ENCODE measurements around the gene LRMDA.
A peak's percentile ranks its signal among the peaks of the same experiment; 100 is the strongest.
"Not testable (repeated sequence)": the region's sequence is repeated elsewhere in the genome, so short reads cannot be mapped to it uniquely, and the experiment has no call there.

Gene LRMDA

GRCh38 chr10:75762431-75762802 is 331.0 kb downstream of the LRMDA start:
- no peak for DNase-seq

DNA sequence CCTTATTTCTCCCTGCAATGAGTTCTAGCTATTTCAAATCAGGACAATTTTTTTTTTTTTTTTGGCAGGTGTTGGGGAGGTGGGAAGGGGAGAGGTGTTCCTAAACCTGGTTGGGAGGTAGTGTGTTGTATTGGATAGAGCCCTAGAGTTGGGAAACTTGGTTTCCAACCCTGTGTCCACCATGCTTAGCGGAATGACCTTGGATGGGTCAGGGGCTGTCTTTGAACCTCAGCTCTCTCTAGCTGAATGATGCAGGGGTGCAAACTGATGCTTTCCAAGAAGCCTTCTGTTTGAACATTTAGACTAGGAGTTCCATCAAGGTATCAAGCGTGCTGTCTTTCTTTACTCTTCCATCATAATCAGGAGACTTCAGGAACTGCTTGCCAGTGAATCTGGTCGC is 332.2 kb downstream of the LRMDA start:
- no peak for DNase-seq

GRCh38 chr10:75764974-75765788 is 333.8 kb downstream of the LRMDA start:
- DNase-seq: no peak

- DNase-seq: no peak
Observed at GRCh38 chr10:75765789-75766096, 334.3 kb downstream of the LRMDA start.

DNA sequence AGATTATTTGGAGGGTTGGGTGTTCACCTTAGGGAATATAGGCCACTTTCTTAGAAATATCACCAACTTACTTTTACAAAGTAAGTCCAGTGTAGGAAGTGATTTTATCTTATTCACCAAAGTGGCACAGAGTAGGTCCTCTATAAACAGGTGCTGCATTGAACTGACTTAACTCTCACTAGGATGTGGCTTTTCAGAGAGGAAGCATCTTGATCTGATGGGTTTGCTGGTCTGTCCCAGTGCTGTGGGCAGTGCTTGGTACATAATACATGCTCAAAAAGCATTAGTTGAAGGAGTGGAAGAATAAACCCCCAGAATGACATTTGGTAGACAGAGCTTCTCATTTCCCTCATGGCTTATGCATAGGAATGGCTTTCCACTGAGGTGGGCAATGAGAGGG is 334.7 kb downstream of the LRMDA start:
- DNase-seq: no peak

GRCh38 chr10:75766752-75767151 is 335.3 kb downstream of the LRMDA start:
- DNase-seq: not testable (repeated sequence)

GRCh38 chr10:75770626-75771081 is 339.2 kb downstream of the LRMDA start:
- DNase-seq: peak; percentile 32

- no peak for DNase-seq
Observed at GRCh38 chr10:75771606-75772005, 340.2 kb downstream of the LRMDA start.

- peak; percentile 30 for DNase-seq
Observed at GRCh38 chr10:75772153-75772887, 340.9 kb downstream of the LRMDA start.

GRCh38 chr10:75773231-75773780 is 341.9 kb downstream of the LRMDA start:
- peak; percentile 89 for DNase-seq

GRCh38 chr10:75773813-75774782 is 342.7 kb downstream of the LRMDA start:
- no peak for DNase-seq

DNA sequence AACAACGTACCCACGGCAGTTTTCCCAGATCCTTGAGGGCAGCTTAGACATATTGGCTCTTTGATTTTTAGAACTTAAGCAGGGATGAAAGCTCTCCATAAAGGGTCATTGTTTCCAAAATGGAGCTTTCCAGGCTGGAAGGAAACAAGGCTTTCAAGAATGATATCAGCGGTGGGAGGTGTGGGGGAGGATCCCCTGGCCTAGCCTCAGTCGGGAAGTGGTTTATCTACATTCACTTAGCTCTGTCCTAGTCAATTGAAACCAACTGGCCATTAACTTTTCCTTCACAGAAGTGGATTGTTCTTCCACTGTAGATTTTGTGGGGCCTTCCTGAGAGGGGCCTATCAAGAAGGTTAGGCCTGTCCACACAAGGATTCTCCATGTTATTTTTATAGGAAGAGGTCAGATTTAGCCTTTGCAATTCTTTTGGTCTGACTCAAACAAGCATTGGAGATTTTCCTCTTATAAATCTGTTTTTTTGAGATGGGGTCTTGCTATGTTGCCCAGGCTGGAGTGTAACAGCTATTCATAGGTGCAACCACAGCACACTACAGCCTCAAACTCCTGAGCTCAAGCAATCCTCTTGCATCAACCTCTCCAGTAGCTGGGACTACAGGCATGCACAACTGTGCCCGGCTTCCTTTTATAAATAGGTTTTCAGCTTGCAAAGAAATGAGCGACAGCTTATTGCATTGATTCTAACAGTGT is 343.5 kb downstream of the LRMDA start:
- no peak for DNase-seq

GRCh38 chr10:75776738-75777504 is 345.5 kb downstream of the LRMDA start:
- DNase-seq: no peak

DNA sequence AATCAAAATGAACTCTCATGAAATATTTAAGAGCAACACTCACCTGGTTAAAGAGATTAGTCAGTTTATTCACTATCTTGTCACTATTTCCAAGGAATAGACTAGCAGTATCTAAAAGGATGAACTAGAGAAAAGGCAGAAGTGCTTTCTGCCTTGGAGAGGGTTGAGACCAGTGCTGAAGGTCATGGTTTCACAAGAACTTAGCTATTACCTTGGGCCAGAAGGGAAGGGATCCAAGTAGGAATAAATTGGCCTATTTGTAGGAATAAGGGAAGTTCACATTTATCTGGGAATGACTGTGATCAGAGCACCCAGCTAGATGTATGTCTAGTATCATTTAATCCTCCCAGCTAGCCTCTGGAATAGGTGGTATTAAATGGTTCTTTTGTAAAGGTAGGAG is 347.2 kb downstream of the LRMDA start:
- DNase-seq: no peak

GRCh38 chr10:75779276-75779675 is 347.9 kb downstream of the LRMDA start:
- DNase-seq: no peak

DNA sequence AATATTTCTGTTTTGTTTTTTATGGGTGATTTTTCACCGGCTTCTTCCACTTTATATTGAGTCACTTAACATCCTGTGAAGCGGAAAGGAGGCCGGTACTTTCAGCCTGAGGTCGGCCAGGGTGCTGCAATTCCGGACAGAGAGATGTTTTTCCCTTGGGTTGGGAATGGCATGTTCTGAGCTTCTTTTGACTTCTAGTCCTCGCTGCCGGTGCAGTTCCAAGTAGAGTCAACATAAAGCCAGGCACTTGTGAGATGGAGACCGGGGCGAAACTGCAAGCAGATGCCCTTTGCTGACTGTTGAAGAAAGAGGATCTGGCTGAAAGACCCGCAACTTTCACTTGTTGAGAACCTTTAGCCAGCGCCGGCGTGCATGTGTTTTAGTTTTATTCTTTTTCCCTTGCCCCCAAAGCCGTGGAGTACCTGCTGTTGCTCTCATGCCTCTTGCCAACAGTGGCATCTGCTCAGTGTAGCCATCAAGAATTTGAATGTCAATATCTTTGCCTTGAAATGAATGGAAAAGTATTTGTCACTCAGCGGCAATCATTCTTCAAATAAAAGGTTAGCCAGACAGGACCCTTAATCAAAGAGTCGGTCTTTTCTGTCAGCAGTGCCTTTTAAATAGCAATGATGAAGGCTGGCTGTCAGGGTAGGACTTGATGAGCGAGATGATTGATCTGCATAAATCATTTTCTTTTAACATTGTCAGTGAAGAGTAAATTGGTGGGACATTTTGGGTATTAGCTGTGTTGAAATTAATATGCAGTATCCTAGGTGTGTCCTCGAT is 351.2 kb downstream of the LRMDA start:
- no peak for DNase-seq

GRCh38 chr10:75788394-75789205 is 357.2 kb downstream of the LRMDA start:
- peak; percentile 65 for DNase-seq

DNA sequence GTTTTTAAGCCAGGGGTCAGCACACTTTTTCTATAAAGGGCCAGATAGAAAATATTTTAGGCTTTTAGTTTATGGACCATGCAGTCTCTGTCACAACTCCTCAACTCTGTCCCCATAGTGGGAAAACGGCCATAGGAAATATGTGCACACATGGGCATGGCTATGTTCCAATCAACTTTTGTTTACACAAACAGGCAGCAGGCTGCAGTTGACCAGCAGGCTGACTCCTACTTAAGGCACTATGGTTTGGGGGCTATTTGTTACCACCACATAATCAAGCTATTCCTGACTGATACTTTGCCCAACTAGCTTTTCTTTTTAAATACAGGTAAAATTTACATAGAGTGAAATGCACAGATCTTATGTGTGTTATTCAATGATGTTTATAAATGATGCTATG is 362.4 kb downstream of the LRMDA start:
- no peak for DNase-seq

DNA sequence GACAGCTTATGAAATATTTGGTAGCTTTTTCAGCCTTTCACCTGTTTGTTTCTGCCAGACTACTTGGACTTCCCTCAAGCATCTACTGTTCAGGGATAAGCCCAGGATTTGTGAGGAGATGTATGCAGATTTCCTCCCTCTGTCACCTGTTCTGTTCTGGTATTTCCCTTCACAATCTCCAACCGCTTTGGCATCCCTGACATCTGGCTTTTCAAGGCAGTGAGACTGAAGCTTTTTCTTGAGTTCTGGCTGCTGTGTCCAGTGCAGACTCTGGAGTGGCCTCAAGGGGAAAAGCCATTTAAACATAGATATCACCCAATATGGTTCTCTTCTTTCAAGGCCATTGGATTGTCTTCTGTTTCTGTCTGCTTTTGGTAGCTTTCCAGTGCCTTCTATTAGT is 369.7 kb downstream of the LRMDA start:
- DNase-seq: no peak

- DNase-seq: no peak
Observed at GRCh38 chr10:75801661-75802060, 370.2 kb downstream of the LRMDA start.
